Erythroblast (primary cell): ENCODE measurements around the gene ATP2B3.

Source experiments
- DNase-seq, 2 experiments: peaks; one replicate each; lab custom pipeline; 2025; lab: John Stamatoyannopoulos, UW
- GATA1 ChIP-seq: IDR thresholded peaks from 2 replicates; pipeline ENCODE4 v1.6.1; 2011; ENCODE audit warnings: low read depth, mild to moderate bottlenecking, control low read depth, low read length, moderate library complexity
- POLR2A ChIP-seq: IDR thresholded peaks from 2 replicates; pipeline ENCODE4 v1.6.1; 2011; ENCODE audit warnings: mild to moderate bottlenecking, low read length

The ATP2B3 gene

DNA sequence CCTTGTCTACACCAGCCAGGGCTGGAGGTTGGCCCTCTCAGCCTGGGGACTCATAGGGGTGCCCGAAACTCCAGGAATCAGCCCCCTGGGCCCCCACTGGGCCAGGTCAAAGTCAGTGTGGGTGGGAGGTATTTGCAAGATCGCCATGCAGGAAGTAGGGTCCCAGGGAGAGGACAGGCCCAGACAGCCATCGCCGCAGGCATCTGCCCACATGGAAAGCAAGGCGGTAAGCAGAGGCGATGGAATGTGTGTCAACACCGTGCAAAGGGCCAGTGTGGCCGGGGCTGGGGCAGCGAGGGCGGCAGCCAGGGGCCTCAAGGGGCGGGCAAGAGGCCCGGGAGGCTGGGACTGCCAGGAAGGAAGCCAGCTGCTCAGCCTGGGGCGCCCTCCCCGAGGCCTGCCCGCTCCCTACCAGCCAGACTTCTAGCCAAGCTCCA, 110.3 kb downstream of the ATP2B3 start:
- no peak for DNase-seq
- no peak for TF ChIP-seq GATA1
- no peak for TF ChIP-seq POLR2A

DNA sequence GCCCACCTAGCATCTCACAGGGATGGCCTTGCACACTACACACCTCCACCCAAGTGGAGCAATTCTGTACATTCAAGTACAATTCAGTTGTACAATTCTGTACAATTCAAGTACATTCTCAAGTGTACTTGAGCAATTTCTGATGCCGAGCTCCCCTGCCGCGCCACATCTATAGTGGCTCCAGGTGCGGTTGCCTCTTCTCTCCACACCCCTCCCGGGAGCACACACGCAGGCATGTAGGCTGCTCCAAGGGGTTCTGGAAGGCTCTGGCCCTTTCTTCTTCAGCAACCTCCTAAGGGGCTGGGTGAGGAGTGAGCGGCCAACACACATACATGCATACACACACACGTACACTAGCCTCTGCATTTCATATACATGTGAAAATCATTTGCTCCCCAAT, 110.7 kb downstream of the ATP2B3 start:
- no peak for DNase-seq
- no peak for TF ChIP-seq POLR2A
- TF ChIP-seq GATA1 = no peak

GRCh38 chrX:153628665-153629064, 111.2 kb downstream of the ATP2B3 start:
- TF ChIP-seq GATA1 (no peak), POLR2A (no peak)

DNA sequence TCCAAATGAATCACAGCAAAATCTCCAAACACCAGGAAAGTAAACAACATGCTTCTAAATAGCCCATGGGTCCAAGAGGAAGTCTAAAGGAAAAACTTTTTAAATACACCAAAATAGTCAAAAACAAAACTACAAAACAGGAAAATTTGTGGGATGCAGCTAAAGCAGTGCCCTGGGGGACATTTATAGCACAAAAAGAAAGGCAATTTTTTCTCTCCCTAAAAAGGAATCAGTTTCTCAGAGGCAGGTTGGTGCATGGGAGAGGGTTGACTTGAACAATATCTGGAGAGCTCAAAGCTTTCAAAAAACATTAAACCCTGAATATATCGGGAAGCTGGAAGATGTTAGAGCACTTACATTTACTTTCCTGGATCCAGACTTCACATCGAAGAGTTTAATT, 113.9 kb downstream of the ATP2B3 start:
- TF ChIP-seq GATA1 = no peak
- no peak for TF ChIP-seq POLR2A
- DNase-seq = no peak

More at GRCh38 chrX:153628665-153629064, 111.2 kb downstream of the ATP2B3 start:
- DNase-seq = no peak

- DNase-seq = no peak
- TF ChIP-seq POLR2A (no peak), GATA1 (no peak)
Observed at GRCh38 chrX:153631907-153632594, 114.6 kb downstream of the ATP2B3 start.
